Activated naive CD4-positive, alpha-beta T cell treated with Interleukin-2 at 50 U/mL for 16 hours (primary cell): Measurements from ENCODE around the gene OR14A16.

Experiments
- DNase-seq: peaks from one replicate; pipeline ENCODE4 v3.0.0-alpha.2; 2020

The OR14A16 gene, protein sequence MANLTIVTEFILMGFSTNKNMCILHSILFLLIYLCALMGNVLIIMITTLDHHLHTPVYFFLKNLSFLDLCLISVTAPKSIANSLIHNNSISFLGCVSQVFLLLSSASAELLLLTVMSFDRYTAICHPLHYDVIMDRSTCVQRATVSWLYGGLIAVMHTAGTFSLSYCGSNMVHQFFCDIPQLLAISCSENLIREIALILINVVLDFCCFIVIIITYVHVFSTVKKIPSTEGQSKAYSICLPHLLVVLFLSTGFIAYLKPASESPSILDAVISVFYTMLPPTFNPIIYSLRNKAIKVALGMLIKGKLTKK

DNA sequence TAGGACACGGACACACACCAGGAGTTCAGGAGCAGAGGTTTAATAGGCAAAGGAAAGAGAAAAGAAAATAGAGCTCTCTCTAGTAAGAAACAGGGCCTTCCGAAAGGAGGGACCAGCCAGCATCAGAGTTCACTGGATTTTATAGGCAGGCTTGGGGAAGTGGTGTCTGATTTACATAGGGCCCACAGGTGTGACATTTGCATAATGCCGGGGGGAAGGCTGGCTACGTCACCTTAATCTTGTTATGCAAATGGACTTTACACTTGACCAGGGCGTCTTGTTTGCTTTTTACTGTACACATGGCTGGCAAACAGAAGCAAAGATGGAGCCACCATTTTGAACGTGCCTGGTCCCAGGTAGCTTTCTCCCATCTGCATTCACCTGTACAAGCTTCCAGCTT, at the start of gene OR14A16:
Gene OR14A16 (minus strand): TSS at position 97 of the 400 bp plus-strand sequence. CDS start 8,390 bp downstream, outside the sequence.
- no peak for DNase-seq

DNA sequence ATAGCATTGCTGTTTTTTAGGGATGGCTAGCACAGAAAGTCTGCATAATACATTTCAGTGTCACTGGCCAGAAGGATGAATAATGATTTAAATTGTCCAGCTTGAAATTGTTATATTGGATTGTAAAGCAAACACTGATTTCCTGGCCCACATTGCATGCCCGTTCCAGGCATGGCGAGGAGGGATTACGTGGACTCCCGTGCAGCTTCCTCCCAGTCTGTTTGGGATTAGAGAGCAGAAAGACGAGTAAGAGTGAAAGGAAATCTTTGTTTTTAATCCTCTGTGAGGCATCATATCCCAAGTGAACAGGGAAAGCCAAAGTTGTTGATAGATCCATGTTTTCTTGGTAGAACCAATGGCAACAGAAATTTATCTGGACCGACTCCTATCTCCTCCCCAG, 41.5 kb upstream of the OR14A16 start:
- DNase-seq = no peak

DNA sequence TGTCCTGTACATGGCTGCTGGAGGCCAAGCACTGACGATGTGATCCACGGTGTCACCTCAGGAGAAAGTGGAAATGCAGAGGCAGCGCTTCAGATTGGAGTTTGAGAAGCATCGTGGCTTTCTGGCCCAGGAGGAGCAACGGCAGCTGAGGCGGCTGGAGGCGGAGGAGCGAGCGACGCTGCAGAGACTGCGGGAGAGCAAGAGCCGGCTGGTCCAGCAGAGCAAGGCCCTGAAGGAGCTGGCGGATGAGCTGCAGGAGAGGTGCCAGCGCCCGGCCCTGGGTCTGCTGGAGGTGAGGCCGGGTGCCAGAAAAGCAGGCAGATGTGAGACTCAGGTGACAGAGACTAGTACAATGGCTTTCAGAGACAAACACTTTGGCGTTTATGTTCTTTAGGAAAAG, 40.7 kb upstream of the OR14A16 start:
- no peak for DNase-seq

DNA sequence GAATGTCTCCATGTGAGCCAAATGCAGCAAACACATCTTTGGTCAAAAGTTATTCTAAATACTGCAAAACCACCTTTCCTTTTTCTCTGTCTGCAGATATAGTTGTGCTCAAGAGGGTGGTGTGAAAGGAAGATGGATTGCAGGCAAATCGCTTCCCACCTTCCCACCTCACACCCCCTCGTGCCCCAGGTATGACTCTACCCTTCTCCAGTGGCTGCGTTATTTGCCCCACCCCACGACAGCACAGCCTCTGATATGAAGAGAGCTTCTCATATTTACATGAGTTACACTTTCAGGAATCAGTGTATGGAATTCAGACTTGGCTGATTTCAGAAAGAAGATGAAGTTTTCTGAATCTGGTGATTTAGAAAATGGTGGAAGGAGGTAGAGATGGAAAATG, 38.8 kb upstream of the OR14A16 start:
- DNase-seq = no peak

DNA sequence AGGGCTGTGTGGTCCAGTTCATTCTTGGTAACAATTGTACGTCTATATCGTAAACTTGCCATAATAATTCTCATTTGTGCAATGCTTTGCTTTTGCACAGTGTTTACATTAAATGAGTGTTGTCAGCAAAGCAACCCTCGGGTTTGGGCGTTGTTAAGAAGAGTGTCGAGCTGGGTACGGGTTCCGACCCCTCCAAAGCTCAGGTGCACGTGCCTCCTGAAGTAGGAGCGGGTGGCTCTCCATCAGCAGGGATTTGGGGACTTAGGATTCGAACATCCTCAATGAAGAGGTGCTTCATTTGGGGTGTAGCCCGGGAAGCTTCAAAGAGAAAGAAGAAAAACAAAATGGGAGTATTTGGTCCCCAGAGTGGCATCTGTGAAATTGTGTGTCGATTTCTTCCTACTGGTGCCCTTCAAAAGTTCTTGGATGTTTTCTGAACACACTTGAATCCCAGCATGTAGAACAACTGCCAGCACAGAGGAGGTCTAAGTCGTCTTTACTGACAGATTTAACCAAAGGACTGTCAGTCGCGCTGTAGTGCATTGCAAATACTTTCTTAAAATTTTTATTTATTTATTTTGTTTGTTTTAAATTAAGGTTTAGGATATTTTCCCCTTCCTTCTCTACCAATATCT, 34.2 kb upstream of the OR14A16 start:
- no peak for DNase-seq

DNA sequence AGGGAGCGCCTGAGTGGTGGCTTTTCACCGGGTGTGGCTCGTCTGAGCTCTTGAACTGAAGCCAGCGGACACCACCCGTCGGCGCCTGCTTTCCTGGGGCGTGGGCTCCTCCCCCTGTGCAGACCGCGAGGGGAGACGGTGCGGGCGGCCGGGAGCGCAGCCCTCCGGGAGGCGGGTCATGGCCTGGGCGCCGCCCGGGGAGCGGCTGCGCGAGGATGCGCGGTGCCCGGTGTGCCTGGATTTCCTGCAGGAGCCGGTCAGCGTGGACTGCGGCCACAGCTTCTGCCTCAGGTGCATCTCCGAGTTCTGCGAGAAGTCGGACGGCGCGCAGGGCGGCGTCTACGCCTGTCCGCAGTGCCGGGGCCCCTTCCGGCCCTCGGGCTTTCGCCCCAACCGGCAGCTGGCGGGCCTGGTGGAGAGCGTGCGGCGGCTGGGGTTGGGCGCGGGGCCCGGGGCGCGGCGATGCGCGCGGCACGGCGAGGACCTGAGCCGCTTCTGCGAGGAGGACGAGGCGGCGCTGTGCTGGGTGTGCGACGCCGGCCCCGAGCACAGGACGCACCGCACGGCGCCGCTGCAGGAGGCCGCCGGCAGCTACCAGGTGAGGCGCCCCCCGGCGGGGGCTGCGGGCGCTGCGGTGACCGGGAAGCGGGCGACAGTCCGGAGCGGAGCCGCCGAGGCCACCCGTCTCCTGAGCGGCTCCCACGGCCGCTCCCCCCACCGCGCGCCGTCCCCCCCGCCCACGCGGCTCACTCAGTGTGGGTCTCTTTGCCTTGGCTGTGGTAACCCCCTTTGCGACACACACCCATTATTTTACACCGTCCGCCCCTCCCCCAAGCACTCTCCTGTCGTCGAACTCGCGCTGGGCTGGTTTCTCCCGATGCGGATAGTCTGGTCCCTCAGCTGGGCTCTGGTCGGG, 33.4 kb upstream of the OR14A16 start, which contains the start of gene TRIM58:
Gene TRIM58 (plus strand): TSS at position 119 of the 916 bp plus-strand sequence. CDS start 60 bp downstream, at position 179.
- DNase-seq = no peak

DNA sequence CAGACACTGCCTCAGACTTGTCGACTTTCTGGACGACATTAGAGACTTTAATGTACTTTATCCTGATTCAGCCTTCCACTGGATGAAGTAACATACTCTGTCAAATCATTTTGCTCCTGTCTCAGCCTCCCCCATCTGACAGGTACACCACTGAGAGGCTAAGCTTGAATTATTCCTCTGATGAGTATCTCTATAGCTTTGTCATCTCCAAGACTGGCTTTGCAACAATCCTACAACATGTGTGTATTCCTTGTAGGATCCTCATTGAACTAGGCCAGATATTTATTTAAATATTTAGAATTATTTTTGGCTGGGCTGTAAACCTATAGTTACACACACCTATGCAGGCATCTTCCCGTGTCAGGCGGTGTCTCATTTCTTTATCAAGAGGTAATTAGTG, 32.0 kb upstream of the OR14A16 start:
- no peak for DNase-seq

DNA sequence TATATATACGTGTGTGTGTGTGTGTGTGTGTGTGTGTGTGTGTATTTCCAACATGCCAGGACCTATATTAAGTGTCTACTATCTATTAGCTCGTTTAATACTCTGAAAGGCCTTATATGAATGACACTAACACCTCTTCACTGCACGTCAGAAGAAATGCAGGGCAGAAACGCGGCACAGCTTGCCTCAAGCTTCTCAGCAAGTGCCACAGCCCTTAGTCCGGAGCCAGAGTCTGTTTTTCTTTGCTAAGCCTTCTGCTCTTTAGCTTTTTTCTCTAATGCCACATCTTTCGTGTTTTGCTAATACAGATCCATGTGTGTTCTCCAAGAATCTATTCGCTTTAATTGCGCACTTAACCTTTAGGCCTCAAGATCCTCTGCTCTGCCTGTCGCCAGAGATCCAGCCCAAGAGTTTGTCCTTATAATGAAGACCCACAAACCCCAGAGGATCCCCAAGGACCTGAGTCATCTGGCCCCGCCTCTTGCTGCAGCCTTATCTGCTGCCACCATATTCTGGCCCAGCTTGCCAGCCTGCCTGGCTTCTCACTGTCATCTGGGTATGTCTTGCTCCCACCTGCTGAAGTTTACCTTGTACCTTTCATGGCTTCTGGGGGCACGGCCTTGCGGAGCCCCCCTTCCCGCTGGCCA, 31.1 kb upstream of the OR14A16 start:
- no peak for DNase-seq

DNA sequence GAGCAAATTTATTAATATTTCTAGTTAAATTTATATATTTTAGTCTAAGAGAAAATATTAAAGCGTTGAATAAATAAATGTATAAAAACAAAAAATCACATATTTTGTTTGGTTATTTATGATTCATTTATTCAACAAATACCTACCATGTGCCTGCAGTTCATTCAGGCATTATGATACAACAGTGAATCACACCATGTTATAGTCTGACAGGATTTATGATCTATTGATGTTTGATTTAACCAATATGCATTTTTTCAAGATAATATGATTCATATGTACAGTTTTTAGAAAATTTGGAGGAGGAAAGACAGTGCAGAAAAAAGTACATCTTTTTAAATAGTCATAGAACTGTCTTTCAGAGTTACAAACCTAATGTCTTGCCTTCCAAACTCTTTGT, 25.7 kb upstream of the OR14A16 start:
- DNase-seq = no peak

DNA sequence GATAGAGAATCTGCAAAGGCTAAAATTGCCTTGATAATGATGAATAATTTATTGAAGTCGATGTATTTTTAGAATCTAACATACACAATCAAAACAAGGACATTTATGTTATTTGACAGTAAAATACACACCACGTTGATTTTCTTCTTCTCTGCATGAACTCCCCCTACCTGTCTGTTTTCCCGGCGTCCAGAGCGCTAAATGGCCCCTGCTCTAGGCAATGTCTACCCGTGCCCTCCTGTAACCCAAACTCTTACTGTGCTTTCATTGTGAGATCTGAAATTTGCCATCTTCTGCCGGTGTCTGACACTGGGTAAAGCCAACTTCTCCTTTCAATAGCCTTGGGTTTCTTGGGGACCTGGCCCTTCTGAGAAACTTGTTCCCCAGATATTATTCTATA, 24.4 kb upstream of the OR14A16 start:
- DNase-seq = no peak

DNA sequence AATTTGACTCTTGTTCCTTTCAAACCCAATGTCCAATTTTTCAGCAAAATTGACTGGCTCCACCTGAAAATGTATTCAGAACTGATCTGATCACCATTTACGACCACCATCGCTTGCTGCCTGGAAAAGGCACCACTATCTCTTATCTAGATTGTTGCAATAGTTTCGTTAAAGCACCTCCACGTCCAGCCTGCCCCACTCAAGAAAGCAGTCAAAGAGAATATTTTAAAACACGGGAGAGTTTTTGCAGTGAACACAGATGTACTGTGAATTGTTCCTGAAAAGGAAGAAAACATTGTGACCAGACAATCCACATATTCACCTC, 21.7 kb upstream of the OR14A16 start:
- no peak for DNase-seq

DNA sequence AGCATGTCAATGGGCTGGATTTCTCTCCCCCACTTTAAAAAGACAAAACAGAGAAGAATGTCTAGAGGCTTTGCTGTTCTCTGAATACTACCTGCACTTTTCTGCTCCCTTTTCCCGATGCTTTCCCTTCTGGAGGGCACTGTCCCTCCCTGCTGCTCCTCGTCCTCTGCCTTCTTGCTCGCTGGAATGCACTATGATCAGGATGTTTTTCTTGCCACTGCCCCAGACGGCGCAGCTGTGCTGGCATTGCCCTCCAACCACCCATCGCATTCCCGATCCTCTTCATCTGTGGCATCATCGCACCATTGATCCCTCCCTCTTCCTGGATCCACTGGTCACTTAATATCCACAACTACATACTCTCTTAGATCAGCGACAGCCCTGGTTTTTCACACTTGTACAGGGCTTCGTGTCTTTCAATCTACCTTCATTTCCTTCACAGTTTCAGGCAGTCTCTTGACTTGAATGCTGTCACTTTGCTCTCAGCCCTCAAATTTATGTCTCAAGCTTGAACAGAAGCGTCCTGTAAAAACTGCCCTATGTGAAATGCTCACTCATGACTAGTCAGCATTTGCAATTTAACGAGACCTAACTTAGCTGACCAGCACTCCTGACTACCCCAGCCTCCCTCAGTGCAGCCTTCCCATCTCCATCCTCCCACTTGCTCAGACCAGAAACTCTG, 21.2 kb upstream of the OR14A16 start:
- no peak for DNase-seq

DNA sequence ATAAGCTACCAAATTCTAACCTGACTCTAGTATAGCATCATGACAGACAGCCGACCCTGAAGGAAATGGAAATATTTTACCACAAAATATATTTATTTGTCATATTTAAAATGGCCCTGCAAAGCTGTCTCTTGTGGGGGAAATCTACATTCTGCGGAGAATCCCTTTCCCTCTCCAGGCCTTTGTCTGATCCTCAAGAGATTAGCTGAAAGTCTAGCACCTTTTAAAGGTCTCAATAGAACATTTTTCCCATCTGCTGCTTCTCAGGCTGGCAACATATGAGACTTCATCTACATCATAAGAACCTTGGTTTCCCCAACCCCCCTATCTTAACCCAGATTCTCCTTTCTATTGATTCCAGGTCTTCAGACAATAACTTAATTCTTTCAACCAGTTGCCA, 19.5 kb upstream of the OR14A16 start:
- no peak for DNase-seq

DNA sequence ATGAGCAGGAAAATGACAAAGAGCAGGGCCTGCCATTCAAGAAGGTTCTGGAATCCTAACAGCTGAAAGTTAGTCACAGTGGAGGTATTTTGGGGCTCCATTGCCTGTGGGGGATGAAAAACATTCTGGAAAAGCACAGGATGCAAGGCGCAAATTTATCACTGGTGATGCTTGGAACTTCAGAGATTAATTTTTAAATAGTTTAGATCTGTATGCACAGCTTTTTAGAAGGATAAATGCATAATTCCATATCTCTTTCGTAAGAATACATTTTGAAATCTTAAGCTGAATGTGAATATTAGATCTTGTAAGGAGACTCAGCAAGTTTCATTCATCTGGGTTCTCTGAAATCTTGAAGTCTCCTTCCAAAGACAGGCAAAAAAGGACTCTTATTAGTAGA, 17.9 kb upstream of the OR14A16 start, which contains the start of gene OR11L1:
Gene OR11L1 (minus strand): TSS at position 101 of the 400 bp plus-strand sequence. CDS start 0 bp downstream, at position 101.
- no peak for DNase-seq

DNA sequence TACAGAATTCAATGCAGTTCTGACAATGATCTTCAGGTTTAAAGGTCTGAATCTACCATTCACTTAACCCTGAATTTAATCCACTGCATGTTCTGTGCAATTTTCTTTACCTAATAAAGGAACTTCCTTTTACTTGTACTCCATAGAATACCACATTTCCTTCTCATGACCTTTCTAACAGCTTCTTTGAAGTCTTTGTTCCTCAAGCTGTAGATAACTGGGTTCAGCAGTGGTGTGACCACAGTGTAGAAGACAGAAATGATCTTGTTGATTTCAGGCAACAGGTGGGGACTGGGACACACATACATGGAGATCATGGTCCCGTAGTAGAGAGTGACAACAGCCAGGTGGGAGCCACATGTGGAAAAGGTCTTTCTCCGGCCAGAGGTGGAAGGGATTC, 16.9 kb upstream of the OR14A16 start:
- DNase-seq = no peak

DNA sequence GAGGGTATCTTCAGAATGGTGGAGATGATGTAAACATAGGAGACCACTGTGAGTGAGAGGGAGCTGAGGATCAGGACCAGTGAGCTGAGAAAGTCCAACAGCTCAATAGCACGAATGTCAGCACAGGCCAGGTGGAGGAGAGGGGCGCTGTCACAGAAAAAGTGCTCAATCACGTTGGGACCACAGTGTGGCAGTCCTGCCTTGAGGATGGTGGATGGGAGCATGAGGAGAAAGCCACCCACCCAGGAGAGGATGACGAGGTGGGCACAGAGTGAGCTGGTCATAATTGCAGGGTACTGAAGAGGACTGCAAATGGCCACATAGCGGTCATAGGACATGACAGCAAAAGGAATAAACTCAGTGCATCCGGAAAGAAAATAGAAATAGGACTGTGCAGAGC, 9.7 kb upstream of the OR14A16 start:
- DNase-seq = no peak

DNA sequence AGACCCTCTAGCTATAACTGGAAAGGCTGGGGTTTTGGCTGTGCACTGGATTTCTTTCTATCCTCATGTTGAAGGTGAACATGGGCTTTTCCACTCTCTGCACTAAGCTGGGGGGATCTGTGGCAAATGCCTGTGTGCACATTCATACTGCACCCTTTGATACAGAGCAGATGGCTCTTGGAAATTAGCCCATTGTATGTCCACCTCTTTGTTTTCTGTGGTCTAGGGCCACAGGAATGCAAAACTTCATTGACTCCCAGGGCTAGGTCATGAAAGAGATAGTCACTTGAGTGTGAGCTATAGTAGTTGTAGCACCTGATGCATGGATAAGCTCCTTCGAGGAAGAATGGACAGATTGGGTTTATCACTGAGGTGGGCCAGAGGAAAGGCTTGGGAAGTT, 5.7 kb upstream of the OR14A16 start:
- no peak for DNase-seq

DNA sequence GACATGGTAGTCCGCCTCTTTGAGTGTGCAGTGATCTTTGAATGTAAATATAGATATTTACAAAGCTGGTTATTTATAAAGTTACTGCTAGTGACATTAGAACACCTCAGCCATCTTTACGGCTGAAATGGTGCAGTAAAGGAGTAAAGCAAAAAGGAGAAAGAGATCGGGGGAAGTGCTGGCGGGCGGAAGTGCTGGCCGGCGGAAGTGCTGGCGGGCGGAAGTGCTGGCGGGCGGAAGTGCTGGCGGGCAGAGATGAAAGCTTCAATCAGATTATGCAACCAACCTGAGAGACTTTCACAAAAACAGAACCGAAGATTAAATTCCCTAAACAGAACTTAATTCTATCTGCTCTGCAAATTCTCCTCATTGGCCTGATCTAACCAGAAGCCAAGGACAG, 1.4 kb upstream of the OR14A16 start:
- DNase-seq = no peak

DNA sequence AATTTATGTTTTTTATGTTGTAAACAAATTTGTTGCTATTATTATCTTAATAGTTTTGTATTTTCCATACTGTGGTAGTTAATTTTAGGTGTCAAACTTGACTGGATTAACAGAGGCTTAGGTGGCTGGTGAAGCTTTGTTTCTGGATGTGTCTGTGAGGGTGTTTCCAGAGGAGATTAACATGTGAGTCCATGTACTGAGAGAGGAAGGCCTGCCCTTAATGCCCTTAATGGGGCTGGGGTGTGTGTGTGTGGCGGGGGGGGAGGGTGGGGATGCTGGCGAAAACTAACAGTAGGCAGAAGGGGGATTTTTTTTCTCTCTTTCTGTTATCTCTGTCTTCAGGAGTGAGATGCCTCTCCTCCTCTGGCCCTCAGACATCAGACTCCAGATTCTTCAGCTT, 1.9 kb downstream of the OR14A16 start:
- no peak for DNase-seq

DNA sequence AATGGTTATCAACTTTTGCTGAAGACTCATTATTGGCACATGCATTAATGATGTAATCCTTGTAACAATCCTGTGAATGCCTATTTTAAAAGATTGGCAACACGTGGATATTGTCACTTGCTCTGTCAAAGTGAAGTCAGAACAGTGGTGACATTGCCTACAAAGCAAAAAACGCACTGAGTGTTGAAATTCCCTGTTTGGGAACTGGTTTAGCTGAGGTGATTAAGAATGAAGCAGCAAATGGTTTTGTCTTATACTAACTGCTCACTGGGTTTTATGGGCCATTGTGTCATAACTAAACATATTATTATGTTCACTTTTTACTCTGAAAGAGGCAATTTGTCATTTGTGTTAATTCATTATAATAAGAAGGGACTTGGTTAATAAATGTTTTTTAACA, 11.3 kb downstream of the OR14A16 start:
- DNase-seq = no peak

DNA sequence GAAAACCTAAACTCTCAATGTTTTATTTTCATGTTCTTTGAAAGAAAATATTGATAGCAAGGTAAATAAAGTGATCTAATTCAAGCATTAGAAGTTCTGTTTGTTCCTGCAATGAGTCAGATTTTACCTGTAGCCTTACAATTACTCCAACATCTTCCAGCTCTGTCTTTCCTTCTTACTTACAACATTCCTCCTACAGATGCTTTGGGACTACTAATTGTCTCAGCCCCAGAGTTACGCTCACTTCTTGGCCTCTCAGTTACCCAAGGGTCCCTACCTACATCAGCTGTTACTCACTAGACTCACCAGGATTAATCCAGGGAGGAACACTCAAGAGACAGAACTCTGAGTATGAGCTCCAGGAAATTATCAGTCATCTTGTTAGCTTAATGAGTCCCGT, 26.4 kb downstream of the OR14A16 start:
- DNase-seq = no peak

DNA sequence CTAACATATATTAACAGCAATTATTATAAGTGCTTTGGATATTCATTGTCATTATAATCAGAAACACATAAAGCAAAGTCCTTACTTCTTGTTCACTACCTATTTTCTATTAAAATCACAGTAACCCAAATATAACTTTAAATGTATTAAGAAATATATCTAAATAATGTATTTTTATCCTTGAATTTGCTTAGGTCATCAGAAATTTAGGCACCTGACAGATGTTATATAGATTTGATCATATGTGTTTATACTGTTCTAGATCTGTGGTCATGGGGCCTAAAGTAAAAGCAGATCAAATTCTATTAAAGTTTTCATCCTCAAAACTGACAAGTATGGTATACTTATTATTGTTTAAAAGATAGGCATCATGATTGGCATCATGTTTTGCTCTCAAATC, 54.3 kb downstream of the OR14A16 start:
- no peak for DNase-seq
